H7 (cell line): ENCODE data around the gene PPP2R2D. TPM values are rescaled to one million over a fixed set of nuclear protein-coding genes. Genes with fewer than 3 reads are reported as not detected.

ENCODE experiments used
- DNase-seq: peaks from one replicate; pipeline ENCODE4 v3.0.0; 2012
- H3K27me3 ChIP-seq: 2 replicates; pipeline ENCODE4 v1.6.0; 2011; ENCODE audit warnings: mild to moderate bottlenecking, low read length; ENCODE audit not compliant: control insufficient read depth, insufficient read depth
- H3K36me3 ChIP-seq: replicated peaks from 2 replicates; pipeline ENCODE4 v1.5.1; 2011; ENCODE audit warnings: low read length; ENCODE audit not compliant: control insufficient read depth, insufficient read depth
- H3K4me3 ChIP-seq: 2 replicates; pipeline ENCODE4 v1.5.1; 2011; ENCODE audit warnings: low read depth, mild to moderate bottlenecking, control low read depth, low read length, moderate library complexity; ENCODE audit not compliant: insufficient read depth
- total RNA-seq: library from RNA; depleted of rRNA; stranded (reverse); fragments of >200 nt; shearing (Covaris generic); gene quantifications from 2 replicates; pipeline ENCODE4 v1.2.3, GENCODE V29; 2014

PPP2R2D gene
- total RNA-seq, 1 experiment from 2014 or later: 44.8 TPM

- Histone ChIP-seq H3K36me3 (no peaks in the 10 kb centered on the region), H3K27me3 (no peaks in the 10 kb centered on the region), H3K4me3 (no peak overlapping the region)
- DNase-seq: peak; percentile 17
Measured at GRCh38 chr10:131859341-131860020, 41.3 kb upstream of the PPP2R2D start.

GRCh38 chr10:131860311-131860710, 40.5 kb upstream of the PPP2R2D start:
- Histone ChIP-seq H3K27me3 (no peaks in the 10 kb centered on the region), H3K4me3 (no peak overlapping the region), H3K36me3 (no peaks in the 10 kb centered on the region)
- DNase-seq: no peak

GRCh38 chr10:131860806-131861440, 39.9 kb upstream of the PPP2R2D start:
- no peak overlapping the region for H3K4me3 ChIP-seq
- H3K36me3 ChIP-seq: no peaks in the 10 kb centered on the region
- H3K27me3 ChIP-seq: no peaks in the 10 kb centered on the region
- DNase-seq: peak; percentile 84

GRCh38 chr10:131862548-131862947, 38.3 kb upstream of the PPP2R2D start:
- Histone ChIP-seq H3K4me3 (no peak overlapping the region), H3K36me3 (no peaks in the 10 kb centered on the region), H3K27me3 (no peaks in the 10 kb centered on the region)
- DNase-seq: no peak

- Histone ChIP-seq H3K36me3 (no peaks in the 10 kb centered on the region), H3K27me3 (no peaks in the 10 kb centered on the region), H3K4me3 (no peak overlapping the region)
- no peak for DNase-seq
Measured at GRCh38 chr10:131865223-131865917, 35.4 kb upstream of the PPP2R2D start.

- no peak for DNase-seq
- no peaks in the 10 kb centered on the region for H3K36me3 ChIP-seq
- no peaks in the 10 kb centered on the region for H3K27me3 ChIP-seq
- H3K4me3 ChIP-seq: no peak overlapping the region
Measured at GRCh38 chr10:131866673-131867072, 34.1 kb upstream of the PPP2R2D start.

GRCh38 chr10:131868436-131868835, 32.4 kb upstream of the PPP2R2D start:
- DNase-seq: no peak
- no peaks in the 10 kb centered on the region for H3K27me3 ChIP-seq

GRCh38 chr10:131869344-131869743, 31.5 kb upstream of the PPP2R2D start:
- no peak overlapping the region for H3K4me3 ChIP-seq
- DNase-seq: peak; percentile 24
- no peaks in the 10 kb centered on the region for H3K36me3 ChIP-seq
- no peaks in the 10 kb centered on the region for H3K27me3 ChIP-seq

More at GRCh38 chr10:131868436-131868835, 32.4 kb upstream of the PPP2R2D start:
- H3K36me3 ChIP-seq: no peaks in the 10 kb centered on the region
- no peak overlapping the region for H3K4me3 ChIP-seq

GRCh38 chr10:131870411-131870810, 30.4 kb upstream of the PPP2R2D start:
- Histone ChIP-seq H3K4me3 (no peak overlapping the region), H3K36me3 (no peaks in the 10 kb centered on the region), H3K27me3 (no peaks in the 10 kb centered on the region)
- DNase-seq: peak; percentile 39

GRCh38 chr10:131870831-131871672, 29.8 kb upstream of the PPP2R2D start:
- Histone ChIP-seq H3K36me3 (no peaks in the 10 kb centered on the region), H3K27me3 (no peaks in the 10 kb centered on the region), H3K4me3 (no peak overlapping the region)
- DNase-seq: no peak

GRCh38 chr10:131871673-131872005, 29.2 kb upstream of the PPP2R2D start:
- no peak overlapping the region for H3K4me3 ChIP-seq
- H3K27me3 ChIP-seq: no peaks in the 10 kb centered on the region
- peak; percentile 33 for DNase-seq
- H3K36me3 ChIP-seq: no peaks in the 10 kb centered on the region

- peak; percentile 49 for DNase-seq
- Histone ChIP-seq H3K4me3 (no peak overlapping the region), H3K36me3 (no peaks in the 10 kb centered on the region), H3K27me3 (no peaks in the 10 kb centered on the region)
Measured at GRCh38 chr10:131872011-131872826, 28.6 kb upstream of the PPP2R2D start.

- H3K36me3 ChIP-seq: no peaks in the 10 kb centered on the region
- peak; percentile 66 for DNase-seq
- H3K4me3 ChIP-seq: no peak overlapping the region
- no peaks in the 10 kb centered on the region for H3K27me3 ChIP-seq
Measured at GRCh38 chr10:131872827-131873375, 27.9 kb upstream of the PPP2R2D start.
